ENCODE measurements around the gene SGK1.
"Not testable (repeated sequence)": the region's sequence is repeated elsewhere in the genome, so short reads cannot be mapped to it uniquely, and the experiment has no call there.

- not testable (repeated sequence) for TF ChIP-seq NFRKB (IDR thresholded peaks at IDR 0.05); SP1 (IDR thresholded peaks at IDR 0.05); BHLHE40 (IDR thresholded peaks at IDR 0.05; ENCODE audit: borderline replicate concordance); FOXA1 (IDR thresholded peaks at IDR 0.05); ELF4 (IDR thresholded peaks at IDR 0.05); ARNT (IDR thresholded peaks at IDR 0.05); L3MBTL2 (conservative IDR thresholded peaks at IDR 0.05); TARDBP (IDR thresholded peaks at IDR 0.05); FOXM1 (IDR thresholded peaks at IDR 0.05; ENCODE audit: borderline replicate concordance); FOXK2 (IDR thresholded peaks at IDR 0.05); ZNF384 (IDR thresholded peaks at IDR 0.05)
Measured at GRCh38 chr6:134326192-134326591, 8.3 kb upstream of the SGK1 start.

All from HEK293T (cell line).